NCI-H524 (cell line): ENCODE data around the gene HMOX1.
"Not testable (repeated sequence)": the region's sequence is repeated elsewhere in the genome, so short reads cannot be mapped to it uniquely, and the experiment has no call there.

Source experiments
- DNase-seq, 2 experiments: peaks; one replicate each; lab custom pipeline; 2025; lab: John Stamatoyannopoulos, UW

The HMOX1 gene

GRCh38 chr22:35380013-35380412 is 883 bp upstream of the HMOX1 start:
- DNase-seq, result no peak

- peak in 1 of 2 experiments; percentile 38 for DNase-seq
Measured at GRCh38 chr22:35381424-35382009, 621 bp downstream of the HMOX1 start.

GRCh38 chr22:35383679-35384071 is 2.8 kb downstream of the HMOX1 start:
- DNase-seq, result no peak

- peak; percentile 82 to 86 for DNase-seq
Measured at GRCh38 chr22:35384527-35384926, 3.6 kb downstream of the HMOX1 start.

- DNase-seq, result no peak
Measured at GRCh38 chr22:35384975-35385588, 4.2 kb downstream of the HMOX1 start.

GRCh38 chr22:35386670-35387288 is 5.9 kb downstream of the HMOX1 start:
- DNase-seq, result no peak

GRCh38 chr22:35390933-35391332 is 10.0 kb downstream of the HMOX1 start:
- DNase-seq, result no peak

GRCh38 chr22:35392357-35392756 is 11.5 kb downstream of the HMOX1 start:
- no peak for DNase-seq

GRCh38 chr22:35393116-35394010 is 12.5 kb downstream of the HMOX1 start:
- no peak for DNase-seq

GRCh38 chr22:35394011-35394312 is 13.1 kb downstream of the HMOX1 start:
- no peak for DNase-seq

- no peak for DNase-seq
Measured at GRCh38 chr22:35394810-35395563, 14.1 kb downstream of the HMOX1 start.

- DNase-seq, result not testable (repeated sequence)
Measured at GRCh38 chr22:35396622-35397021, 15.7 kb downstream of the HMOX1 start.

GRCh38 chr22:35397095-35397904 is 16.4 kb downstream of the HMOX1 start:
- no peak for DNase-seq

GRCh38 chr22:35398591-35398973 is 17.7 kb downstream of the HMOX1 start:
- DNase-seq, result no peak

GRCh38 chr22:35399114-35399677 is 18.3 kb downstream of the HMOX1 start:
- DNase-seq, result no peak

- DNase-seq, result peak; percentile 97 to 99
Measured at GRCh38 chr22:35399678-35400500, 19.0 kb downstream of the HMOX1 start, which contains the start of gene MCM5. TSS of gene MCM5 (plus strand) at chr22:35400140. CDS start at chr22:35400439, 299 bp downstream.

- DNase-seq, result no peak
Measured at GRCh38 chr22:35400501-35400790, 19.6 kb downstream of the HMOX1 start.

GRCh38 chr22:35401863-35402262 is 21.0 kb downstream of the HMOX1 start:
- DNase-seq, result no peak

GRCh38 chr22:35403356-35403755 is 22.5 kb downstream of the HMOX1 start:
- no peak for DNase-seq

- DNase-seq, result no peak
Measured at GRCh38 chr22:35404176-35404575, 23.3 kb downstream of the HMOX1 start.
